T-helper 2 cell treated with Interferon-gamma antibody and Interleukin-4, amounts not matched to agents 5 μg/mL and 100 μg/mL, for 36 hours (primary cell): Measurements from ENCODE around the gene REEP1.

Experiments
- DNase-seq: peaks from one replicate; pipeline ENCODE4 v3.0.0; 2021; ENCODE audit warnings: low spot score
- H3K27ac Mint-ChIP-seq: one replicate; pipeline ENCODE4 v1.8.0; 2021; ENCODE audit warnings: mild to moderate bottlenecking, mixed read lengths
- H3K27me3 Mint-ChIP-seq: one replicate; pipeline ENCODE4 v1.8.0; 2021; ENCODE audit warnings: low read depth, mixed read lengths
- H3K36me3 Mint-ChIP-seq: one replicate; pipeline ENCODE4 v1.8.0; 2021; ENCODE audit warnings: low read depth, mixed read lengths
- H3K4me1 Mint-ChIP-seq: one replicate; pipeline ENCODE4 v1.8.0; 2021; ENCODE audit warnings: low read depth, mixed read lengths
- H3K4me3 Mint-ChIP-seq: one replicate; pipeline ENCODE4 v1.8.0; 2022; ENCODE audit warnings: mild to moderate bottlenecking, moderate library complexity, mixed read lengths
- H3K9me3 Mint-ChIP-seq: one replicate; pipeline ENCODE4 v1.8.0; 2021; ENCODE audit warnings: mixed read lengths

REEP1 gene

DNA sequence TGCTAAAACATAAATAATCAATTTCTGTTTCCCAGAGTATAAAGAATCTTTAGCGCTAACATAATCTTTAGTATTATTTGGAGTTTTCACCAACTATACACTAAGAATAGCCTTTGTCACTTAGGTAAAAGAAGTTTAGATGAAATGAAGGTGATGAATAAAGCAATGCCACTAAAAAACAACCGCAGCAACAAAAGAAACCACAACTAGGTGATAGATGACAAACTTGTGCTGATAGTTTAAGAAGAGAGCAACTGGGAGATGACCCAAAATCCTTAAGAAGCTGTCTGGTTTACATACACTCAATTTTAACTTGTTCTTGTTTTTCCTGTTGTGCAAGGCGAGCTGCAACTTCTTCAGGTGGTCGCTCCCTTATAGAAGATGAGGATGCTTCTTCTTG lies 167.0 kb downstream of the REEP1 start:
- no peak overlapping the region for H3K27ac Mint-ChIP-seq
- H3K4me1 Mint-ChIP-seq: peaks cover 16% of the 10 kb centered on the region
- no peaks in the 10 kb centered on the region for H3K27me3 Mint-ChIP-seq
- no peak for DNase-seq
- no peaks in the 10 kb centered on the region for H3K9me3 Mint-ChIP-seq
- H3K36me3 Mint-ChIP-seq: peaks cover 56% of the 10 kb centered on the region
- no peak overlapping the region for H3K4me3 Mint-ChIP-seq
